Endothelial cell of umbilical vein (primary cell): Measurements from ENCODE around the gene TRAPPC3L. TPM values are rescaled to one million over a fixed set of nuclear protein-coding genes. Genes with fewer than 3 reads are reported as not detected.

ENCODE experiments used
- BruUV-seq: library from RNA; stranded (reverse); fragments of 400-500 nt; replicated peaks from 2 replicates; lab custom pipeline; 2021; lab: Mats Ljungman, UMichigan
- CTCF ChIA-PET: fragments of 300-600, 350-600 bp; sonication (Branson Sonifier 250); formaldehyde crosslinking; loops from one replicate; lab custom pipeline; 2021; ENCODE audit warnings: antibody characterized with exemption, inconsistent platforms; lab: Charles Lee
- POLR2A ChIA-PET: fragments of 300-600, 350-600 bp; sonication (Branson Sonifier 250); formaldehyde crosslinking; loops from one replicate; lab custom pipeline; 2021; ENCODE audit warnings: antibody characterized with exemption, inconsistent platforms; lab: Charles Lee
- DNase-seq: peaks from one replicate; pipeline ENCODE4 v3.0.0-alpha.2; 2011; ENCODE audit warnings: low read depth, low spot score
- FAIRE-seq: peaks from 2 replicates; lab custom pipeline; 2011; peaks lifted over from hg19 to GRCh38; lab: Jason Lieb, UNC
- H2AFZ ChIP-seq: 2 replicates; pipeline ENCODE4 v1.6.0; 2012; ENCODE audit warnings: low read depth, low read length, control low read depth, inconsistent platforms
- H3K27ac ChIP-seq: 2 replicates; pipeline ENCODE4 v1.5.1; 2011; ENCODE audit warnings: low read depth, mild to moderate bottlenecking, control low read depth, low read length, moderate library complexity; ENCODE audit not compliant: insufficient read depth
- H3K27me3 ChIP-seq, 2 experiments: 2 replicates each; pipeline versions ENCODE4 v1.6.0 to v1.6.1; 2011; ENCODE audit warnings: low read length in 2 of 2, mixed read lengths in 1 of 2; ENCODE audit not compliant: control insufficient read depth in 2 of 2, insufficient read depth in 2 of 2
- H3K36me3 ChIP-seq, 2 experiments: 2 replicates in 1 of 2; 3 replicates in 1 of 2; pipeline ENCODE4 v1.5.1; 2011; ENCODE audit warnings: low read length in 2 of 2, mild to moderate bottlenecking in 1 of 2, moderate library complexity in 1 of 2; ENCODE audit not compliant: control insufficient read depth in 2 of 2, insufficient read depth in 2 of 2; ENCODE audit errors: extremely low read depth in 1 of 2
- H3K4me1 ChIP-seq: 3 replicates; pipeline ENCODE4 v1.5.1; 2011; ENCODE audit warnings: mild to moderate bottlenecking, low read length; ENCODE audit not compliant: control insufficient read depth, insufficient read depth; ENCODE audit errors: extremely low read depth
- H3K4me2 ChIP-seq: 2 replicates; pipeline ENCODE4 v1.6.1; 2011; ENCODE audit warnings: low read length, control low read depth, mixed read lengths; ENCODE audit not compliant: insufficient read depth
- H3K4me3 ChIP-seq, 3 experiments: fragments of 200-600 bp in 1 of 3; sonication (generic), shearing (Covaris generic) in 1 of 3; replicated peaks in 1 of 3; 2 replicates each; pipeline ENCODE4 v1.5.1; 2011 to 2016; ENCODE audit warnings: control low read depth in 3 of 3, low read length in 3 of 3, mild to moderate bottlenecking in 2 of 3, inconsistent platforms in 1 of 3, low read depth in 1 of 3, moderate library complexity in 1 of 3; ENCODE audit not compliant: insufficient read depth in 1 of 3
- H3K79me2 ChIP-seq: 2 replicates; pipeline ENCODE4 v1.6.0; 2012; ENCODE audit warnings: low read length, inconsistent platforms; ENCODE audit not compliant: control insufficient read depth, insufficient read depth
- H3K9ac ChIP-seq: replicated peaks from 2 replicates; pipeline ENCODE3; 2011; ENCODE audit warnings: low read length, control low read depth; ENCODE audit not compliant: insufficient read depth; ENCODE audit errors: extremely low read depth
- H3K9me1 ChIP-seq: replicated peaks from 3 replicates; pipeline ENCODE4 v1.6.0; 2011; ENCODE audit warnings: mild to moderate bottlenecking, low read length; ENCODE audit not compliant: control insufficient read depth, insufficient read depth; ENCODE audit errors: extremely low read depth
- H3K9me3 ChIP-seq: replicated peaks from 2 replicates; pipeline ENCODE4 v1.5.1; 2012; ENCODE audit warnings: low read length, inconsistent platforms; ENCODE audit not compliant: control insufficient read depth, insufficient read depth
- H4K20me1 ChIP-seq: replicated peaks from 2 replicates; pipeline ENCODE3; 2011; ENCODE audit warnings: mild to moderate bottlenecking, low read length; ENCODE audit not compliant: control insufficient read depth, insufficient read depth; ENCODE audit errors: extremely low read depth
- EZH2 ChIP-seq: IDR thresholded peaks from 2 replicates; pipeline ENCODE4 v1.6.1; 2012; ENCODE audit warnings: borderline replicate concordance, low read depth, mild to moderate bottlenecking, moderate library complexity, low read length, inconsistent platforms; ENCODE audit not compliant: severe bottlenecking
- FOS ChIP-seq: IDR thresholded peaks from 2 replicates; pipeline ENCODE4 v1.6.1; 2011; ENCODE audit warnings: mild to moderate bottlenecking, low read length, moderate library complexity, borderline replicate concordance; ENCODE audit not compliant: insufficient read depth
- GATA2 ChIP-seq: IDR thresholded peaks from 2 replicates; pipeline ENCODE4 v1.7.0; 2011; ENCODE audit warnings: low read depth, mild to moderate bottlenecking, moderate library complexity, mixed read lengths, low read length; ENCODE audit not compliant: insufficient read length, insufficient read depth
- JUN ChIP-seq: IDR thresholded peaks from 2 replicates; pipeline ENCODE4 v1.6.1; 2011; ENCODE audit warnings: borderline replicate concordance, low read depth; ENCODE audit not compliant: insufficient read length, insufficient read depth
- MYC ChIP-seq: IDR thresholded peaks from one replicate; pipeline ENCODE4 v1.6.1; 2011; ENCODE audit warnings: mild to moderate bottlenecking, low read depth, low read length
- POLR2A ChIP-seq: IDR thresholded peaks from 2 replicates; pipeline ENCODE4 v1.6.1; 2012; ENCODE audit warnings: low read depth, mild to moderate bottlenecking, control low read depth, low read length
- POLR2AphosphoS5 ChIP-seq: IDR thresholded peaks from 2 replicates; pipeline ENCODE4 v1.6.1; 2012; ENCODE audit warnings: low read depth, mild to moderate bottlenecking, control low read depth, low read length, moderate library complexity; ENCODE audit not compliant: insufficient read depth
- dilution Hi-C: fragments of 300-500 bp; cut with MboI; formaldehyde crosslinking; loops from one replicate; pipeline ENCODE4 v1.15.0; 2019; ENCODE audit warnings: low sequenced_read_pairs; ENCODE audit not compliant: extremely low pct_ligation_motif_present
- intact Hi-C: fragments of 100-400 bp; cut with micrococcal nuclease; formaldehyde crosslinking; loops from one replicate; pipeline ENCODE4 v1.10.0; 2022
- polyA plus RNA-seq, 4 experiments: library from polyadenylated mRNA; depleted of rRNA in 3 of 4; stranded (reverse) in 3 of 4; unstranded in 1 of 4; fragments of >200 nt; gene quantifications; 2 replicates each; pipeline versions ENCODE4 v1.2.1 to v1.2.3, GENCODE V29; 2011 to 2012; ENCODE audit warnings: missing spikeins in 1 of 4
- total RNA-seq: library from RNA; stranded (reverse); gene quantifications from 2 replicates; pipeline ENCODE4 v1.2.3, GENCODE V29; 2021
- TF ChIP-seq, protein P1 (sequence below), 2 donors: IDR thresholded peaks; 1 replicate in 1 of 2; 2 replicates in 1 of 2; pipeline ENCODE4 v1.5.1; 2011; ENCODE audit warnings: low read length in 2 of 2, mild to moderate bottlenecking in 2 of 2, moderate library complexity in 2 of 2, control low read depth in 1 of 2, inconsistent platforms in 1 of 2, low read depth in 1 of 2; ENCODE audit not compliant: insufficient read depth in 1 of 2; ENCODE audit errors: extremely low read depth in 1 of 2
- TF ChIP-seq, protein P2 (sequence below): IDR thresholded peaks from 2 replicates; pipeline ENCODE4 v1.6.1; 2011; ENCODE audit not compliant: insufficient read depth, insufficient read length

TRAPPC3L gene
- total and polyA plus RNA-seq, 2 donors (not counting 3 experiments of a cell fraction or from before 2014, with no cell fraction given) = 0.38 TPM; not detected in 1

DNA sequence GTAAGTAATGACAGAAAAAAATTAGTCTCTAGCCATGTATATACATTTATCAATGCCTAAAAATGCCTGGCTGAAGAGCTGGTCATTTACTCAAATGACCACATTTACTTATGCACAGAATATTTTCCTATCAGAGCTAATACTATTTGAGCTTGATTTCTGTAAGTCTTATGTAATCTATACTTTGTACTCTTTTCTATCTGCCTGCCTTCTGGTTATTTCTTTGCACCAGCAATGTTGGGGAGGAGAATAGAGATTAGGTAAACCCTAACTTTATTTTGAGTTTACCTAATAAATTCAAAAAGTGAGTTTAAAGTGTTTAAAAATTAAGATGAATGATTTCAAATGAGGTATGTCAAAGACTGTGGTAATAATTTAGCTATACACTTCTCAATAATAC is 30.3 kb downstream of the TRAPPC3L start:
- intact Hi-C loops = no loop called here
- BruUV-seq = no TSS peak
- TF ChIP-seq EZH2 (no peak), FOS (no peak), JUN (no peak), GATA2 (no peak), POLR2AphosphoS5 (no peak), POLR2A (no peak), MYC (no peak)
- TF ChIP-seq, protein P1, sequence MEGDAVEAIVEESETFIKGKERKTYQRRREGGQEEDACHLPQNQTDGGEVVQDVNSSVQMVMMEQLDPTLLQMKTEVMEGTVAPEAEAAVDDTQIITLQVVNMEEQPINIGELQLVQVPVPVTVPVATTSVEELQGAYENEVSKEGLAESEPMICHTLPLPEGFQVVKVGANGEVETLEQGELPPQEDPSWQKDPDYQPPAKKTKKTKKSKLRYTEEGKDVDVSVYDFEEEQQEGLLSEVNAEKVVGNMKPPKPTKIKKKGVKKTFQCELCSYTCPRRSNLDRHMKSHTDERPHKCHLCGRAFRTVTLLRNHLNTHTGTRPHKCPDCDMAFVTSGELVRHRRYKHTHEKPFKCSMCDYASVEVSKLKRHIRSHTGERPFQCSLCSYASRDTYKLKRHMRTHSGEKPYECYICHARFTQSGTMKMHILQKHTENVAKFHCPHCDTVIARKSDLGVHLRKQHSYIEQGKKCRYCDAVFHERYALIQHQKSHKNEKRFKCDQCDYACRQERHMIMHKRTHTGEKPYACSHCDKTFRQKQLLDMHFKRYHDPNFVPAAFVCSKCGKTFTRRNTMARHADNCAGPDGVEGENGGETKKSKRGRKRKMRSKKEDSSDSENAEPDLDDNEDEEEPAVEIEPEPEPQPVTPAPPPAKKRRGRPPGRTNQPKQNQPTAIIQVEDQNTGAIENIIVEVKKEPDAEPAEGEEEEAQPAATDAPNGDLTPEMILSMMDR (IDR thresholded peaks at IDR 0.05; ENCODE audit: extremely low read depth in 1 of 2, insufficient read depth in 1 of 2, low read depth in 1 of 2, low read length in 2 of 2) = no peak
- TF ChIP-seq, protein P2, sequence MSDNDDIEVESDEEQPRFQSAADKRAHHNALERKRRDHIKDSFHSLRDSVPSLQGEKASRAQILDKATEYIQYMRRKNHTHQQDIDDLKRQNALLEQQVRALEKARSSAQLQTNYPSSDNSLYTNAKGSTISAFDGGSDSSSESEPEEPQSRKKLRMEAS = no peak
- no peak for FAIRE-seq
- Histone ChIP-seq H3K9me1 (no peaks in the 10 kb centered on the region), H4K20me1 (no peaks in the 10 kb centered on the region), H3K4me1 (peaks cover 19% of the 10 kb centered on the region), H3K4me2 (no peak overlapping the region), H3K79me2 (peaks cover 8% of the 10 kb centered on the region), H3K9ac (no peak overlapping the region), H3K9me3 (no peaks in the 10 kb centered on the region), H3K27me3 (no peaks in the 10 kb centered on the region), H3K27ac (no peak overlapping the region), H3K4me3 (no peak overlapping the region), H2AFZ (no peak overlapping the region), H3K36me3 (peaks cover 8 to 11% of the 10 kb centered on the region in 2 experiments)
- POLR2A ChIA-PET = no interaction called here
- DNase-seq = no peak
- CTCF ChIA-PET = interaction anchor here (0.8 to 6.2 kb wide), 7 partner anchors 19 to 298 kb away, joined by 3 to 72 read pairs (median 7); no protein-coding TSS in a partner anchor
- dilution Hi-C loops = no loop called here
